ENCODE results near the gene ZNF708. TPM values are rescaled to one million over a fixed set of nuclear protein-coding genes. Genes with fewer than 3 reads are reported as not detected.
"Not testable (repeated sequence)": the region's sequence is repeated elsewhere in the genome, so short reads cannot be mapped to it uniquely, and the experiment has no call there.

Gene ZNF708
- total RNA-seq, 2 experiments from 2014 or later, result 10.1 to 11.1 TPM

GRCh38 chr19:21259421-21260124 lies 69.6 kb downstream of the ZNF708 start:
- CTCF ChIA-PET; H3K4me3 Mint-ChIP-seq; DNase-seq; H3K4me1 Mint-ChIP-seq (ENCODE audit: low read depth); H3K9me3 Mint-ChIP-seq; POLR2A ChIA-PET; H3K27me3 Mint-ChIP-seq; H3K36me3 Mint-ChIP-seq; intact Hi-C loops (cut with micrococcal nuclease); H3K27ac Mint-ChIP-seq: not testable (repeated sequence)

DNA sequence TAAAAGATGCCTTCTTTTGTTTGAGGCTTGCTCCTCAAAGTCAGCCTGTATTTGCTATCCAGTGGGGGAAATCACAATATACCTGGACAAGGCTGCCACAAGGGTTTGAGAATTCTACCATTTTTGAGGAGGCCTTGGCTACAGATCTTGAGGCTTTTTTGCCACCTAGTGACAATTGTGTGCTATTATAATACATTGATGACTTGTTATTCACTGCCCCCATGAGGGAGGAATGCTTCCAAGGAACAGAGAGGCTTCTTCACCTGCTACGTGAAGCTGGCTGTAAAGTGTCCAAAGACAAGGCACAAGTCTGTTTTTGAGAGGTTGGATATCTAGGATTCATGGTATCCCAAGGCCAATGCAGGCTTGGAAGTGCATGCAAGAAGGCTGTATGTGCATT lies 72.5 kb downstream of the ZNF708 start:
- Mint-ChIP-seq H3K9me3 (peaks cover 5% of the 10 kb centered on the region), H3K36me3 (no peaks in the 10 kb centered on the region), H3K4me1 (ENCODE audit: low read depth) (no peaks in the 10 kb centered on the region)

More for the DNA sequence above, 72.5 kb downstream of the ZNF708 start:
- Mint-ChIP-seq H3K4me3 (no peak overlapping the region), H3K27me3 (no peaks in the 10 kb centered on the region), H3K27ac (no peak overlapping the region)
- ChIA-PET POLR2A (no interaction called here), CTCF (no interaction called here)
- DNase-seq, result no peak
- intact Hi-C loops (cut with micrococcal nuclease), result no loop called here

Other genes with a start within 250 kb of the ZNF708 start
- gene ZNF714, start 247.2 kb downstream of the ZNF708 start, total RNA-seq, result 10 to 100 TPM; 17.9 to 18.0 TPM
- 10 to 100 TPM; 16.9 to 17.1 TPM for gene ZNF431, start 187.4 kb downstream of the ZNF708 start, total RNA-seq
- gene ZNF738, start 29.6 kb upstream of the ZNF708 start, total RNA-seq, result 10 to 100 TPM; 11.8 to 15.3 TPM
- 10 to 100 TPM in 1 of 2 experiments, 1 to 10 TPM in 1; 9.6 to 11.1 TPM for gene ZNF493, start 67.7 kb upstream of the ZNF708 start, total RNA-seq
- gene ZNF429, start 176.2 kb upstream of the ZNF708 start, total RNA-seq, result 1 to 10 TPM; 9.0 to 9.5 TPM